Renal cortical epithelial cell (primary cell): ENCODE measurements around the gene MUL1. TPM values are rescaled to one million over a fixed set of nuclear protein-coding genes. Genes with fewer than 3 reads are reported as not detected.
"Not testable (repeated sequence)": the region's sequence is repeated elsewhere in the genome, so short reads cannot be mapped to it uniquely, and the experiment has no call there.

Experiments
- DNase-seq: peaks from one replicate; pipeline ENCODE4 v3.0.0-alpha.2; 2011; ENCODE audit warnings: low read depth
- total RNA-seq: library from RNA; depleted of rRNA; stranded (reverse); fragments of >200 nt; gene quantifications from 2 replicates; pipeline ENCODE4 v1.2.3, GENCODE V29; 2014

Gene MUL1, protein sequence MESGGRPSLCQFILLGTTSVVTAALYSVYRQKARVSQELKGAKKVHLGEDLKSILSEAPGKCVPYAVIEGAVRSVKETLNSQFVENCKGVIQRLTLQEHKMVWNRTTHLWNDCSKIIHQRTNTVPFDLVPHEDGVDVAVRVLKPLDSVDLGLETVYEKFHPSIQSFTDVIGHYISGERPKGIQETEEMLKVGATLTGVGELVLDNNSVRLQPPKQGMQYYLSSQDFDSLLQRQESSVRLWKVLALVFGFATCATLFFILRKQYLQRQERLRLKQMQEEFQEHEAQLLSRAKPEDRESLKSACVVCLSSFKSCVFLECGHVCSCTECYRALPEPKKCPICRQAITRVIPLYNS
- total RNA-seq = 31.6 and 66.7 TPM in 2 replicates

DNA sequence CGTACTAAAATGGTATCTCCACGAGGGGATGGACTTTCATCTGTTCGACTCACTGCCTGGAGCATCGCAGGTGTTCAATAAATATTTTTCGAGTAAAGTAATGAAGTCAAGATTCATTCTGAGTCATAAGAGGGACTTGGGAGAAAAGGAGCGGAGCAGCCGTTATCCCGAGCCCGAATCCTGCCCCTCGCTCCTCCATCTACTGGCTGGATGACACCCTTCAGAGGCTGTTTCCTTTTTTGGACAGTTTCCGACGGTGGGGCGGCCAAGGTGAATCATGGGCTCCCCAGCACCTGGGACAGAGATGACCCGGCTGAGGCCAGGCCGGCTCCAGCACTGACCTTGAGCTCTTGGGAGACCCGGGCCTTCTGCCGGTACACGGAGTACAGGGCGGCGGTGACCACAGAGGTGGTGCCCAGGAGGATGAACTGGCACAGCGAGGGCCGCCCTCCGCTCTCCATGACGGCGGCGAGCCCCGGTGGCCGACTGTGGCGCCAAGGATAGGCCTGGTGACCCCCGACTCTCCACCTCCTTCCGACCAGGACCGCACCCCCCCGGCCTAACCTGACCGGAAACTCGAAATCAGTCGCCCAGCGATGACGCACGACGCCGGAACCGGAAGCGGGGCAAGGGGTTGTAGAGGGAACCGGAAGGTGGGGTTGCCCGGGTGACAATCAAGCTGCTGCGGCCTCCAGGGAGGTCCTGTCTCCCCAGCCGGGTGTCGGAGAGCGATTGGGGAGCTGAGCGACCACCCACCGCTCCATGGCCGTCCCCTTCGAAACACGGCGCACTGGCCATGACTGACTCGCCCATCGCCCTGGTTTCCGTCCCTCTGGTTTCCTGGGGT is at the start of gene MUL1:
Gene MUL1 (minus strand): TSS at position 588 of the 847 bp plus-strand sequence. CDS start 127 bp downstream, at position 461.
- DNase-seq = peak; percentile 85

DNA sequence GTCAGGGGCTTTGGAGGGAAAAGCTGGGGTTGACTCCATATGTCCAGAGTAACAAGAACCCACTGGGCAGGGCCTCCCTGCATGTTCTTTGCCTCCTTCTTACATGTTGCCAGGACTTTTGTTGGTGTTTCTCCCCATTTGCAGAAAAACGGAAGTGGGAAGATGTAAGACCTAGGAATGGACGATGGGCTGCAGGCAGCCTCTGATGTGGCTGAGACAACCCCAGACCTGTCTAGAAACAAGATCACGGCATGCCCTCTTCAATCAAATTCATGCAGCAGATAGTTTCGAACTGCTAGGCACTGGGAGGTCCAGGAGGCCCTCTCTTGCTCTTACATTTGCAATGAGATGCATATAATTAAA is 47.8 kb upstream of the MUL1 start:
- no peak for DNase-seq

DNA sequence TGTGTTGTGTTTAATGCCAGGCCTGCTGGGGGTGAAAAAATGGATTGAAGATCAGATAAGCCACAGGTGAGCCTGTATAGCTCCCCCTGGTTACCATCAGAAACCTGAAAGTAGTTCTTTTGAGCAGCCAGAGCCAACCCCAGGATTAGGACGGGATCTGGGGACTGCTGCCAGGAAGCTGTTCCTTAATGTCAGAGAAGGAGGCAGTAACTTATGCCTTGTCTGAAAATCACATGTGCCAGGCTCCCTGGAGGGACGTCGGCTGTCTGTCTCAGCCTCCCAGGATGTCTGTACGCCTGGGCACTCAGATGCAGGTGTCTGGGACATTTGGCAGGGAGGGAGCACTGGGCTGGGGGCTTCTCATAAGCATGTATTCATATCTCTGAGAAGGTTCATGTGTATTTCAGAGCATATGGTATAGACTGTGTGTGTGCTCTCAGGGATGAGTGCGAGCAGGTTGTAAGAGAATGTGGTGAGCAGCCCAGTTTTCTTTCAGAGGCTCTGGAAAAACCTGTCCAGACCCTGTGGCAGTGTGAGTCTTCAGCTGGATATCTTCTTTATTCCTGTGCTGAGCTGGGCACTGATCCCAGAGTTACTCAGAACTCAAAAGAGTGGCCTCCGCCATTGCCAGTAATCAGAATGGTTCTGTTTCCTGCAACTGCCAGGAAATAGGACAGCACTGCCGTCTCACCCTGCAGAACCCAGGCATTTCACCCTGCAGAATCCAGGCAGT is 47.2 kb upstream of the MUL1 start:
- no peak for DNase-seq

DNA sequence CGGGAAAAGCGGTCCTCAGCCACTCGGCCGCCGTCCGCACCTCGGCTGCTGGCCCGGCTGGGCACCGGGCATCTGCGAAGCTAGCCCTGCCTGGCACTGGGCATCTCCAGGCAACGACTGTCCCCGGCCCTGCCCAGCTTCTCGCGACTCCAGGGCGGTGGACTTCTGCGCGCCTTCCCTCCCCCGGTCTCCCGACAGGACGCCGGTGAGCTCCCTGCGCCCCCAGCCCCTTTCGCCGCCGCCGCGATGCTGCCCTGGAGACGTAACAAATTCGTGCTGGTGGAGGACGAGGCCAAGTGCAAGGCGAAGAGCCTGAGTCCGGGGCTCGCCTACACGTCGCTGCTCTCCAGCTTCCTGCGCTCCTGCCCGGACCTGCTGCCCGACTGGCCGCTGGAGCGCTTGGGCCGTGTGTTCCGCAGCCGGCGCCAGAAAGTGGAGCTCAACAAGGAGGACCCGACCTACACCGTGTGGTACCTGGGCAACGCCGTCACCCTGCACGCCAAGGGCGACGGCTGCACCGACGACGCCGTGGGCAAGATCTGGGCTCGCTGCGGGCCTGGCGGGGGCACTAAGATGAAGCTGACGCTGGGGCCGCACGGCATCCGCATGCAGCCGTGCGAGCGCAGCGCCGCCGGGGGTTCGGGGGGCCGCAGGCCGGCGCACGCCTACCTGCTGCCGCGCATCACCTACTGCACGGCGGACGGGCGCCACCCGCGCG is 44.9 kb upstream of the MUL1 start:
- no peak for DNase-seq

DNA sequence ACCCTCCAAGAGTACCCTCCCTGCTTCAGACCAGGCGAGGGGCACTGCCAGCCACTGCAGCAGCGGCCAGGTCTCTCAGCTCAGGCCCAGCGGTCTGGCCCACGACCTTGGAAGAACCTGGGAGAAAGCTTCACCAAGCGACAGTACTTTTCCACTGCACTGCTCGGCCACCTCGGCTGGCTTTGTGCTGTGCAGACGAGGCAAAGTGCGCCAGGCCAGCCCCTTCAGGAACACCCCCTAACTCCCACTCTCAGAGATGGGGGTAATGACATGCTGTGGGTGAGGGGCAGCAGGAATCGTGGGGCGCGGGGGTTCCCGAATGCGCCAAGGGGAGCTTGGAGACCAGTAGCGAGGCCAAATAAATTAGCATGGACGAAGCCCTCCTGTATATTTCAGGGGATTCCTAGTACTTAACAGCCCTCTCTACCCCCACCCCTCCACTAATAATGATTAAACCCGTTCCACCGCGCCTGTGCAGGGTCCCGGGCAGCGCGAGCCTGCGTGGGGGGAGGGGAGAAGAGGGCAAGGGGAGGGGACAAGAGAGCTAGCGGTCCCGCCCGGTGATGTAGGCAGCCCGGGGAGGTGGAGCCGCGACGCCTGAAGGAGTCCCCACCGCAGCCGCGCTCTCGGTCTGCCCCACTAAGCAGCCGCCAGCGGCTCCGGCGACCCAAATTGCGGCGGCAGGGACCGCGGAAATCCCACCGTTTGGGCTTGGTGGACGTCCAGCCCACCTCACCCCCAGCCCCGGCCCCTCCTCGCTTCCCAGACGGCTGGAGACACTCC is 44.2 kb upstream of the MUL1 start, which contains the start of gene FAM43B:
Gene FAM43B (plus strand): TSS at position 629 of the 783 bp plus-strand sequence. CDS start 401 bp downstream, outside the sequence.
- DNase-seq = peak; percentile 18

DNA sequence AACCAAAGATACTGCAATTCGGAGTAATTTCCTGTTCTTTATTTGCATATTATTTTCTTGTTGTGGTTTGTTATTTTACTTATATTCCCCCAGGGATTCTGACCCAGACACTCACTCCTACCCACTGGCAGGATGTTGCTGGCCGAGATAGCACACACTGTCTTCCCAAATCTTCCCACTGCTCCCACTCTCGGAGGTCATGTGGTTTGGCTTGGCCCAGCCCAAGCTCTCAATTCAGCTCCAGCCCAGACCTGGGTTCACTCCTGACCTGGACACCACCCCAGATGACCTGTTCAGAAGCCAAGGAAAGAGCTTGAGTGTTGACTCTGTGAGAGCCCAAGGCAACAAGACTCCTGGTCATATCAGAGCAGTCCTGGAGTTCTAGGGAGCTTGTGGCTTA is 43.2 kb upstream of the MUL1 start:
- DNase-seq = no peak

DNA sequence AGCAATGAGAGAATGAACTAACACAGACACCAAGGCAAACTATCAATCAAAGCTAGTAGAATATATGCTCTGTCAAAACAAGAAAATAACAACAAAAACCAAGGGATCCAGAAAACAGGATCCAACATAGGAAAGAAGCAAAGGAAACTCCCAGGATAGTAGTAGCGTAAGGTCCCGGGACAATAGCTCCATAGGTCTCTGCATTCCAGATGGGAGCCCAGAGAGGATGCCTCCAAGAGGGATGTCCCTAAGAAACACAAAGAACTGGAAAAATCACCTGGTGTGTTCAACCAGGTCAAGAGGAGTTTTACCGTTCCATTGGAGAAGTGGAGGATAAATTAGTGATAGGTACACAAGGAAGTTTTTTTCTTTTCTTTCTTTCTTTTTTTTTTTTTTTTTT is 38.7 kb upstream of the MUL1 start:
- no peak for DNase-seq

DNA sequence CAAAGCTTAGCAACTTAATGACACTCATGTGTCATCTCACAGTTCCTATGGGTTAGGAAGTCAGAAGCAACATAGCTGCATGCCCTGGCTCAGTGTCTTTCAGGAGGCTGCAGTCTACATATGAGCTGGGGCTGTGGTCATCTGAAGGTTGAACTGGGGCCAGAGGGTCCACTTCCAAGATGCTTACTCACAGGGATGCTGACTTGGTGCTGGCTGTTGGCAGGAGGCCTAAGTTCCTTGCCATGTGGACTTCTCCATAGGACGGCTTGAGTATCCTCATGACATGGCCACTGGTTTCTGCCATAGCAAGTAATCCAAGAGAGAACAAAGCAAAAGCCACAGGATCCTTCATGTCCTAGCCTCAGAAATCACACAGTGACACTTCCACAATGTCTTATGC is 32.3 kb upstream of the MUL1 start:
- no peak for DNase-seq

DNA sequence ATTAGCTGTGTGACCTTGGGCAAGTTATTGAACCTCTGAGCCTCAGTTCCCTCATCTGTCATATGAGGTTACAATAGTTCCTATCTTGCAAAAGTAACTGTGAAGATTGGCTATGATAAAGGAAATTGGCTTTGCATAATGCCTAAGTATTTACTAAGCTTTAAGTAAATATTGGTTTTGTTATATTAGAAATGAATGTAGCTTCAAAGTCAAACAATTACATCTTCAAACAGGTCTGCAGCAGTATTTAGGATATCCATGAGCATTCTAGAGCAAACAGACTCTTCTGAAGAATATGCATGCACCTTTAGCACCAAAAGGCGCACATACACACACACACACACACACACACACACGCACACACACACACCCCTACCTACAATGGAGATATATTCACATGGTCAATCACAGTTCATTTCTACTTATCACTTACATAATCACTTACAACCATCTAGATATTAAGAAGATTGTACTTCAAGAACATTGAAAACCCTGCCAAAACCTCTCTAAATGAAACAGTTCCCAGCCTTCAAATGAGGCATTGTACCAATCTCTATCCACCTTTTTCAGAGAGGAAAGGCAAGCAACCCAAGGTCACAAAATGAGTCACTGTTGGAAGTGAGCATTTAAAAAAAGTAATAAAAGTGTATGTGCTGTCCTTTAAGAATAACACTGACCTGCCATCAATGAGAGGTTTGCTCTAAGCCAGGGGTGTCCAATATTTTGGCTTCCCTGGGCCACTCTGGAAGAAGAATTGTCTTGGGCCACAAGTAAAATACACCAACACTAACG is 31.0 kb upstream of the MUL1 start:
- peak; percentile 13 for DNase-seq

DNA sequence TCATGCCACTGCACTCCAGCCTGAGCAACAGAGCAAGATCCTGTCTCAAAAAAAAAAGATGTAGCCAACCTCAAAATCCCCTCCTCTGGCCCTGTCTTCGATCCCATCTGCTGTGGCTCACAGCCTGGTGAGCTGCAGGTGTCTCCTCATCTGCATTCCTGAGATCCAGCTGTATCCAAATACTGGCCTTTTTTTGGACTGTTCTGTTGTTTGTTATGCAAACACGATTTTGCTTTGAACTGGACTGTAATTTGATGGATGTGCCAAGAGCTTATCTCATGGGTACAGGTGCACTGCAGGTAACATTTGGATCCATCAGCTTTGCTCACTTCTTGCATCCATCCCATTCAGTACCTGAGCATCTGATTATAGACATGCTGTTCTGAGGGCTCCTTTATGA is 30.3 kb upstream of the MUL1 start:
- no peak for DNase-seq

DNA sequence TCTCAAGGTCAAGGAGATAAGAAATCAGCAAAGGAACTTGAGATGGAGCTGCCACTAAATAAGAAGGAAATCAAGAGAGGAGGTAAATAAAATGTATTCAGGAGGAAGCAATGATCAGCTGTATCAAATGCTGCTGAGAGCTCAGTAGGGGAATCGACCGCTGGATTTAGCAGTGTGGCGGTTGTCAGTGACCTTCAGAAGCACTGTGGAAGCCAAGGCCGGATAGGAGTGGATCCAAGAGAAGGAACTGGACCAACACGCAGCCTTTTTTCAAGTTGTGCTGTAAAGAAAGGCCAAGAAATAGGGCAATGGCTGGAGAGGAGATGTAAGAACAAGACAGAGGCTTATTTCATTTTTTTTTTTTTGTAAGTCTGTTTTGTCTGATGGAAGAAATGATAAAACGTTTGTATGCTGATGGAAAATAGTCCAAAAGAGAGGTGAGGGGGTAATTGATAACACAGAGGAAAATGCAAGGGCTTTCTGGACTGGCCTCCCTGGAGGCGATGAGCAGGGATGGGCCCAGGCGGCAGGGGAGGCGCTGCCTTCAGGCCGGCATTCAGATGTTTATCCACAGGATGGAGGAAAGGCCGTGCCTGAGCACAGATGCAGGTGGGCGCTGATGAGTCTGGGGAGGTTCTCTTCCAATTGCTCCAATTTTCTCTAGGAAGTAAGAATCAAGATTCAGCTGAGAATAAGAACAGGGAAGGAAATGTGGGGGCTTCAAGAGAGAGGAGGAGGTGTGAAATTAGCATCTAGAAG is 26.9 kb upstream of the MUL1 start:
- no peak for DNase-seq

DNA sequence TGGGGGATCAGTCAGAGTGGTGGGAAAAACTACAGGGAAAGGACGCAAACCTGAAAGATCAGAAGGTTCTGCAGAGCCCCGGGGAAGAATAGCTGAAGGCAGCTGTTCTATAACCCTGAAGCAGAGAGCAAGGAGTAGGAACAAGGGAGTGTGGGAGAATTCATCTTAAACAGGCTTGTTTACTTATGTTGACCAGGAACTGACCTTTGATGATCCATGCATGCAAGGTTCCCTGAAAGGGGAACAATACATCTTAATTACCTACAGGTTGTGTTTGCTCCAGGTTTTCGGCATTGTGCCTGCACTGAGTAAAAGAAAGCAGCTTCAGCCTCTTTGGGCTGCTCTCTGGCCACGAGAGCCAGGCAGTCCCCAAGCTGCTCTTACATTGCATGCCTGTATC is 25.7 kb upstream of the MUL1 start:
- DNase-seq = peak; percentile 15

DNA sequence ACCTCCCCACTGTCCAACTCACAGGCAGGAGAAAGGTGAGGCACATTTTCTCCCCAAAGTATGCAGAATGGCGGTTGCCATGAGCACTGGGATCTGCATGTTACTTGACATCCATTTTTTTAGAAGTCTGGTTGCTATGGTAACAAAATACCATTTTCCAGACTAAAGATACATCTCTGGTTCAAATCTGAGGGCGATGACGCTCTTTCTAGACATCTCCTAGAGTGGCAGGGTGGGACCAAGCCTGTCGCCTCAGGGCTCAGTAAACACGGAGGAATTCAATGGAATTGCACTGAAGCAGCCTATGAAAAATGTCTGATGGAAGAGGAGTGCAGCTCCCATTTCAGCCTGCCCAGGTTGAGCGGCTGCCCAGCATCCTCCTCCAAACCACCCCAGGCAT is 22.9 kb upstream of the MUL1 start:
- DNase-seq = no peak

DNA sequence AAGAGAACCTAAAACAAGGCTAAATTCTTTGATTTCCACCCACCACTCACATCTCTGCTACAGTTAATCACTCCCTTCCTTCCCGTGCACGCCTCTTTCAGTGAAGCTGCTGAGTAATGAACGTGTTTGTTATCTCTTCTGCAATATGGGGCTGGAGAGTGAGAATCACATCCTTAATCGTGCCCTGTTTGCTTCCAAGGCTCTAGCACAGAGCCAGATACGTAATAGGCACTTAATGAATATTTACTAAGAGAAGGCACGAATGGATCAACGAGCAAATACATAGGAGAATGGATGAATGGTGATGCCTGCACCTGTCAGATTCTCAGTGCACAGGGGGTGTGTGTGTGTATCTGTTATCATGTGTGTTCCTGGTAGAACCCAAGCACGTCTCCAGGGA is 22.4 kb upstream of the MUL1 start:
- no peak for DNase-seq

DNA sequence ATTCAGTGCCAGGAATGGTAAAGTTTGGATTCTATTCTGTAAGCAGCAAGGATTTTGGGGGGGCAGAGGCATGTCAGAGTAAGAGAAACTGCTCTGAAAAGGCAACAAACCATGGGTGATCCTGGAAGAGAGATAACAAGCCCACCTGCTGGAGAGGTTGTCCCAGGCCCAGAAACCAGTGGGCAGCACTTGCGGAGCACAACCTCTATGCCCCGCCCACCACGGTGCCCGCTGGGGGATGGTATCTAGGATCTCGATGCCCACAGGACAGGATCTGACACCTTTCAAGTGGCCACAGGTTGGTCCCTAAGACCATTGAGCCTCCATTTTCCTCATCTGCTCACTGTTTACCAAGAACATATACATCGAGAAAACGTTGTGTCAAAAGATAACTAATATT is 20.3 kb upstream of the MUL1 start:
- DNase-seq = no peak

DNA sequence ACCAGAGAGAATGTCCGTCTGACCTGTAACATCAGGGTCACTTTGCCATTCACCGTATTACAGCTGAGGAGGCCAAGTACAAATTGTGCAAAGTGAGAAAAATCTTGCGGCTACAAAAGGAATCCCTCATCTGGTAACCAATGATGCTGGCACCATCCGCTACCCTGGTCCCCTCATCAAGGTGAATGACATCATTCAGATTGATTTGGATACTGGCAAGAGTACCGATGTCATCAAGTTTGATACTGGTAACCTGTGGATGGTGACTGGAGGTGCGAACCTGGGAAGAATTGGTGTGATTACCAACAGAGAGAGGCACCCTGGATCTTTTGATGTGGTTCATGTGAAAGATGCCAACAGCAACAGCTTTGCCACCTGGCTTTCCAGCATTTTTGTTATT is 18.3 kb upstream of the MUL1 start:
- DNase-seq = no peak

DNA sequence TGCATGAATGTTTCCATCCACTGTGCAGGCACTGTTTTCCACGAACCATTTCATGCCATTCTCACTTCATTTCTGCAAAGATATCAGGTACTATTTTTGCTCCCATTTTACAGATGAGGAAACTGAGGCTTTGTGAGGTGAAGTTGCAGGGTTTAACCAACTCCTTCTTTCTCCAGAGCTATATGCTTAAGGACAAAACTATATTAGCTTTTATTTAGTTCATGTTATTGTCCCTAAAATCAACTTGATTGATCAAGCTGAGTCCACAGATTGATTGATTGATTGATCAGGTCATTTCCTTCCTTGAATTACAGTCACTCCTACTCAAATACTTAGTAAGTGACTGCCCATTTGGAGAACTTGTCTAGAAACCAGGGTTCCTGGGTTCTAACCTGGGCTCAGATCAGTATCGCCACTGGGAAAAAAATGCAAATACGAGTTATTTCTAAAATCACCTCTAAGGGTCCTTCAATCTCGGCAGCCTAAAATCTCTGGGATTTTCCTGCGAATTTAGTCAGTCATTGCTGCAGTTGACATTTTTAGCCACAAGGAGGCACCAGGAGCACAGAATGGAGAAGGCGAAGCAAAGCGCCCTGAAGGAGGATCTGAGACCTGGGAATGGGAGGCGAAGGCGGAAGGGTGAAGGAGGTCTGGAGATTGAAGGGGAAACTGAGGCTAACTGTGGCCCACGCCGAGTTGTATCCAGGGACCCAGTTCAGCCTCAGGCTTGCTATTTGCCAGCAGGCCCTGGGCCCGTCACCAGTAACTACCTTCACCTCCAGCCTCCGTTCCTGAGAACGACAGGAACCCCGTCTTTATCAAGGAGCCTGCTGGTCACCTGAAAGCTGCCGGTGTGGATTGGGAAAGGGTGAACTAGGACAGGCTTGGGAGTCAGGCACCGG is 14.3 kb upstream of the MUL1 start:
- peak; percentile 69 for DNase-seq

DNA sequence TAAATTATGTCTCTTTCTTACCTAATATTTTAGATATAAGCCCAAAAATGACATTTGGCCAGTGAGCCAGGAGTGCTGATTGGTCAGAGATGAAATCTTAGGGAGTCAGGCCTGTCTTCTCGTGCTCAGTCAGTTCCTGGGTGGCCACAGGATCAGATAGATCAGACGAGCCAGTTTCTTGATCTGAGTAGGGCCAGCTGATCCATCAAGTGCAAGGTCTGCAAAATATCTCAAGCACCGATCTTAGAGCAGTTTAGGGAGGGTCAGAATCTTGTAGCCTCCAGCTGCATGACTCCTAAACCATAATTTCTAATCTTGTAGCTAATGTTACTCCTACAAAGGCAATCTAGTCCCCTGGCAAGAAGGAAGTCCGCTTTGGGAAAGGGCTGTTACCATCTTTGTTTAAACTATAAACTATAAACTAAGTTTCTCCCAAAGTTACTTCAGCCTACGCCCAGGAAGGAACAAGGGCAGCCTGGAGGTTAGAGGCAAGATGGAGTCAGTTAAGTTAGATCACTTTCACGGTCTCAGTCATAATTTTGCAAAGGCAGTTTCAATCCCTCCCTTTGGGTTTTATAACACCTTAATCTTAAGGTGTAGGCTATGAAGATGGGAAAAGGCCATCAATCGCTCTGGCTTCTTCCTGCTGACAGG is 11.8 kb upstream of the MUL1 start:
- not testable (repeated sequence) for DNase-seq
